GM12878 (cell line): ENCODE results near the gene SYNM. TPM values are rescaled to one million over a fixed set of nuclear protein-coding genes. Genes with fewer than 3 reads are reported as not detected.
"Not testable (repeated sequence)": the region's sequence is repeated elsewhere in the genome, so short reads cannot be mapped to it uniquely, and the experiment has no call there.

Source experiments
- ATAC-seq: fragments of 200-7000 bp; cut with Tn5 transposase; 3 replicates; pipeline ENCODE4 v1.9.1; 2020; ENCODE audit warnings: mild to moderate bottlenecking, moderate library complexity
- BruUV-seq: library from RNA; stranded (reverse); fragments of 400-500 nt; replicated peaks from 2 replicates; lab custom pipeline; 2021; lab: Mats Ljungman, UMichigan
- CTCF ChIA-PET: fragments of 300-600 bp; sonication (Branson Sonifier 250); formaldehyde crosslinking; extraction: SDS; loops from one replicate; lab custom pipeline; 2021; ENCODE audit warnings: inconsistent platforms; lab: Yijun Ruan, JAX
- POLR2A ChIA-PET: fragments of 350-600 bp; formaldehyde crosslinking; extraction: SDS; loops from one replicate; lab custom pipeline; 2021; ENCODE audit warnings: inconsistent platforms; lab: Charles Lee
- RAD21 ChIA-PET: fragments of 300-600 bp; sonication (Branson Sonifier 250); formaldehyde crosslinking; loops from one replicate; lab custom pipeline; 2023; ENCODE audit warnings: antibody characterized with exemption; ENCODE audit not compliant: unreplicated experiment; lab: Charles Lee
- SMC1A ChIA-PET: fragments of 300-600 bp; sonication (Branson Sonifier 250); formaldehyde crosslinking; loops from one replicate; lab custom pipeline; 2023; ENCODE audit not compliant: unreplicated experiment, uncharacterized antibody; lab: Charles Lee
- DNase-seq: peaks from one replicate; pipeline ENCODE4 v3.0.0-alpha.2; 2011; ENCODE audit warnings: low read depth, low spot score
- FAIRE-seq: peaks from 3 replicates; lab custom pipeline; 2011; peaks lifted over from hg19 to GRCh38; lab: Jason Lieb, UNC
- H2AFZ ChIP-seq: 2 replicates; pipeline ENCODE4 v1.6.0; 2011; ENCODE audit warnings: low read depth, low read length, control low read depth; ENCODE audit not compliant: control insufficient read depth
- H3K27ac ChIP-seq: 2 replicates; pipeline ENCODE4 v1.5.1; 2011; ENCODE audit warnings: control low read depth; ENCODE audit not compliant: control insufficient read depth, insufficient read depth
- H3K27me3 ChIP-seq, 2 experiments: replicated peaks in 1 of 2; 2 replicates each; pipeline versions ENCODE4 v1.6.0 to v1.6.1; 2011; ENCODE audit warnings: low read length in 1 of 2; ENCODE audit not compliant: control insufficient read depth in 2 of 2, insufficient read depth in 2 of 2
- H3K36me3 ChIP-seq, 2 experiments: 2 replicates each; pipeline ENCODE4 v1.5.1; 2011; ENCODE audit warnings: low read length in 1 of 2; ENCODE audit not compliant: control insufficient read depth in 2 of 2, insufficient read depth in 2 of 2
- H3K4me1 ChIP-seq: 2 replicates; pipeline ENCODE4 v1.6.1; 2011; ENCODE audit warnings: mild to moderate bottlenecking, low read length, moderate library complexity, mixed read lengths; ENCODE audit not compliant: control insufficient read depth, insufficient read depth
- H3K4me2 ChIP-seq: 2 replicates; pipeline ENCODE4 v1.6.0; 2011; ENCODE audit warnings: control low read depth; ENCODE audit not compliant: control insufficient read depth, insufficient read depth
- H3K4me3 ChIP-seq: fragments of 200-600 bp; sonication (generic); 2 replicates; pipeline ENCODE4 v1.5.1; 2016
- H3K79me2 ChIP-seq: 2 replicates; pipeline ENCODE4 v1.6.0; 2011; ENCODE audit warnings: low read length; ENCODE audit not compliant: control insufficient read depth, insufficient read depth
- H3K9ac ChIP-seq: 2 replicates; pipeline ENCODE4 v1.8.0; 2011; ENCODE audit warnings: low read length, control low read depth, mixed read lengths; ENCODE audit not compliant: control insufficient read depth, insufficient read depth
- H3K9me3 ChIP-seq: replicated peaks from 3 replicates; pipeline ENCODE4 v1.5.1; 2011; ENCODE audit warnings: mild to moderate bottlenecking, low read length; ENCODE audit not compliant: control insufficient read depth, insufficient read depth
- H4K20me1 ChIP-seq: 2 replicates; pipeline ENCODE4 v1.6.0; 2011; ENCODE audit not compliant: control insufficient read depth, insufficient read depth
- EP300 ChIP-seq, 2 experiments: fragments of 150-350 bp in 1 of 2; IDR thresholded peaks; 2 replicates each; pipeline ENCODE4 v1.6.1; 2011 to 2012; ENCODE audit warnings: low read depth in 2 of 2, low read length in 2 of 2, borderline replicate concordance in 1 of 2, improper control_type of control experiment in 1 of 2, inconsistent platforms in 1 of 2; ENCODE audit not compliant: control insufficient read depth in 1 of 2
- NFYA ChIP-seq: IDR thresholded peaks from 2 replicates; pipeline ENCODE4 v1.6.1; 2011; ENCODE audit warnings: low read depth, mild to moderate bottlenecking, low read length, improper control_type of control experiment, borderline replicate concordance
- in situ Hi-C: fragments of 300-500 bp; cut with MboI; formaldehyde crosslinking; loops from 9 replicates; pipeline ENCODE4 v1.14.3; 2018; ENCODE audit warnings: mixed read lengths
- intact Hi-C: fragments of 100-400 bp; cut with micrococcal nuclease; formaldehyde crosslinking; loops from one replicate; pipeline ENCODE4 v1.14.2; 2022; ENCODE audit not compliant: unreplicated experiment
- polyA plus RNA-seq, 11 experiments: library from polyadenylated mRNA; depleted of rRNA in 4 of 11; unstranded in 6 of 11; stranded (reverse) in 5 of 11; fragments of >200 nt; fragmentation: Nextera tagmentation in 4 of 11; fragmentation: Illumina TruSeq in 1 of 11; extraction: Ambion mirVana in 4 of 11; extraction: Trizol in 1 of 11; gene quantifications; 1 replicate in 1 of 11; 2 replicates in 10 of 11; pipeline versions ENCODE4 v1.2.1 to v1.2.3, GENCODE V29; 2011 to 2016; ENCODE audit warnings: inconsistent platforms in 2 of 11, missing spikeins in 2 of 11, low read depth in 1 of 11
- total RNA-seq, 4 experiments: library from RNA; depleted of rRNA in 3 of 4; stranded (reverse); fragments of >200 nt in 3 of 4; fragmentation: Illumina TruSeq in 1 of 4; extraction: Trizol in 1 of 4; gene quantifications; 2 replicates each; pipeline versions ENCODE4 v1.2.1 to v1.2.3, GENCODE V29; 2013 to 2021
- TF ChIP-seq, protein P1 (sequence below): fragments of 150-350 bp; IDR thresholded peaks from 2 replicates; pipeline ENCODE4 v1.6.1; 2014; ENCODE audit warnings: mild to moderate bottlenecking, low read depth, low read length

SYNM gene
- total and polyA plus RNA-seq, 10 of the 15 experiments (the other 5 are each of a cell fraction or from before 2014, with no cell fraction given): 0.05 to 1.1 (median 0.89) TPM; not detected in 1

DNA sequence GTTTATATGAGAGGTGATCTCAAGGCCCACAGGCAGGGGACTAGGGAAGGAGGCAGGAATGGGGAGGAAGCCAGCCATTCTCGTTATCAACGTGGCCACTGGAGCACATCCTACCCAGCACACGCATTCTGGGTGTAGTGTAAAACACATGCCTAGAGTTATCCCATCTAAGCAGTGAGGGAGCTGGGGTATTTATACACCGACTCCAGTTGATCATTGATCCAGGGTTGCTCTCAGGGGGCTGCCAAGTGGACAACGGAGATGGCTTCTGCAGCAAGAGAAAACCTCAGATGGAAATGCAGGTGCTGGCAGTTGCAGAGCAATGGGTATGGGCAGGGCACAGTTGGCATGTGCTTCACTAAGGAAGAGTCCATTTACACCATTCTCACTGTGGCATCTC lies 30.4 kb upstream of the SYNM start (continued):
- TF ChIP-seq EP300 (IDR thresholded peaks at IDR 0.05; ENCODE audit: borderline replicate concordance in 1 of 2, control insufficient read depth in 1 of 2, low read depth in 2 of 2, low read length in 2 of 2) (no peak), NFYA (no peak)
- TF ChIP-seq, protein P1, sequence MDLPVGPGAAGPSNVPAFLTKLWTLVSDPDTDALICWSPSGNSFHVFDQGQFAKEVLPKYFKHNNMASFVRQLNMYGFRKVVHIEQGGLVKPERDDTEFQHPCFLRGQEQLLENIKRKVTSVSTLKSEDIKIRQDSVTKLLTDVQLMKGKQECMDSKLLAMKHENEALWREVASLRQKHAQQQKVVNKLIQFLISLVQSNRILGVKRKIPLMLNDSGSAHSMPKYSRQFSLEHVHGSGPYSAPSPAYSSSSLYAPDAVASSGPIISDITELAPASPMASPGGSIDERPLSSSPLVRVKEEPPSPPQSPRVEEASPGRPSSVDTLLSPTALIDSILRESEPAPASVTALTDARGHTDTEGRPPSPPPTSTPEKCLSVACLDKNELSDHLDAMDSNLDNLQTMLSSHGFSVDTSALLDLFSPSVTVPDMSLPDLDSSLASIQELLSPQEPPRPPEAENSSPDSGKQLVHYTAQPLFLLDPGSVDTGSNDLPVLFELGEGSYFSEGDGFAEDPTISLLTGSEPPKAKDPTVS: no peak

DNA sequence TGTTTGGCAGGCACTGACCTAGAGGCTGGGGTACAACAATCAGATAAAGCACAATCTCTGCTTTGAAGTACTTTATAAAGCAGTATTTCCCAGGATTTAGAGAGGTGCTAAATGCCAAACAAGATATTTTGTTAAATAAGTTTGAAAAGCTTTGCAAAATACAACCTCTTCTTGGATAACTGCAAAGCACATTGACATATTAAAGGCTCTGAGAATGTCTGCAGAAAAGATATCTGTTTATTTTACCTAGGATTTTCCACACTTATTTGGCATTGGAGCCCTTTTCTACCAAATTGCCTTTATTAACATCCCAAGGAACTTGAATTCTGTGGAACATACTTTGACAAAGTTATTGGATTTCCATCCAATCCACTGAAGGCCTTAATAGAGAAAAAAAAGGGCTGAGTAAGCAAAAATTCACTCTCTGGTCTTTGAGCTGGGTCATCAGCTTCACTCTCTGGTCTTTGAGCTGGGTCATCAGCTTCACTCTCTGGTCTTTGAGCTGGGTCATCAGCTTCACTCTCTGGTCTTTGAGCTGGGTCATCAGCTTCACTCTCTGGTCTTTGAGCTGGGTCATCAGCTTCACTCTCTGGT lies 29.7 kb upstream of the SYNM start:
- not testable (repeated sequence) for H3K9me3 ChIP-seq, H4K20me1 ChIP-seq, H3K79me2 ChIP-seq, FAIRE-seq, DNase-seq, H3K4me3 ChIP-seq, H3K4me1 ChIP-seq, H3K27ac ChIP-seq, H3K9ac ChIP-seq, H3K36me3 ChIP-seq, H2AFZ ChIP-seq, ATAC-seq, H3K4me2 ChIP-seq, BruUV-seq, H3K27me3 ChIP-seq
- SMC1A ChIA-PET: interaction anchor here (0.7 to 8.1 kb wide), 17 partner anchors 16 to 554 kb away, joined by 3 to 86 read pairs (median 6); no protein-coding TSS in a partner anchor
- intact Hi-C loops (loop anchor here (5.0 kb wide), 2 partner anchors 123 to 428 kb away; partner anchors contain the start of gene IGF1R), in situ Hi-C loops (loop anchor here (5.0 to 10.0 kb wide), 3 partner anchors 298 to 633 kb away; no protein-coding TSS in a partner anchor)
- POLR2A ChIA-PET: interaction anchor here (0.6 kb wide), 1 partner anchor 52 kb away, joined by 3 read pairs; no protein-coding TSS in a partner anchor
- RAD21 ChIA-PET: interaction anchor here (0.7 to 4.8 kb wide), 9 partner anchors 8 to 556 kb away, joined by 3 to 53 read pairs (median 17); no protein-coding TSS in a partner anchor
- CTCF ChIA-PET: interaction anchor here (0.8 to 7.5 kb wide), 18 partner anchors 9 to 763 kb away, joined by 3 to 119 read pairs (median 13); no protein-coding TSS in a partner anchor
